SU-DHL-6 (cell line): Measurements from ENCODE around the gene LETM1.

Experiments
- EZH2phosphoT487 ChIP-seq: fragments of 200-600 bp; sonication (generic), shearing (Covaris generic); conservative IDR thresholded peaks from 2 replicates; pipeline ENCODE4 v1.6.1; 2018; ENCODE audit warnings: mild to moderate bottlenecking, antibody characterized with exemption, low read length, moderate library complexity, mixed read lengths
- TF ChIP-seq, protein P1 (sequence below): fragments of 200-600 bp; sonication (generic); IDR thresholded peaks from one replicate; pipeline ENCODE4 v1.5.1; 2017; ENCODE audit warnings: antibody characterized with exemption, mild to moderate bottlenecking, low read length, moderate library complexity; ENCODE audit not compliant: insufficient read depth, poor library complexity, severe bottlenecking

DNA sequence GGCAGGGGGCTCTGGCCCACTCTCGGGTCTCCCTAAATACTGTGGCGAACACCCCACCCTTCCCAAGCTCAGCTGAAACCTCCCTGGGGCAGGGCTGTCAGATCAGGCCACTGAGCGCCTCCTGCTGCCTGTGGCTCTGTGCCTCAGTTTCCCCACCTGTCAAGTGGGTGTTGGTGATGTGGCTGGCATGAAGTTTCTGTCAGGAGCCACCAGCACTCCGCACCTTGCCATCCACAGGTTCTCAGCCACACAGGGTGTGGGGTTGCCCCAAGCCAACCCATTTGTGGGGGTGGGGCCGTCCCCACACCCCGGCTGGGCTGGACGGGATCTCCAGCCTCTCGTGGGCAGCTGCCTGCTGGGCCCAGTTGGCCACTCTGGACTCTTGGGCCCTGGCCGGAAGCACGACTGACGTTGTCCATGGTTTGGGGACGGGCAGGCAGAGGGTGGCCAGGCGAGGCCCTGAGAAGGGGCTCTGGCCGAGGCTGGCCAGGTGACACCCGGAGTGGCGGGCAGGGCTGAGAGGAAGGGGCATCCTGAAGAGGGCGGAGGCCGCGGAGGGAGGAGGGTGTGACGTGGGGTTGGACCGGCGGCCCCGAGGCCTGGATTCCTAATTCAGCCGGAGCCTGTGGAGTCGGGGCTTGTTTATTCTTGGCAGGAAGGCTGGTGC is 68.4 kb downstream of the LETM1 start:
- TF ChIP-seq, protein P1, sequence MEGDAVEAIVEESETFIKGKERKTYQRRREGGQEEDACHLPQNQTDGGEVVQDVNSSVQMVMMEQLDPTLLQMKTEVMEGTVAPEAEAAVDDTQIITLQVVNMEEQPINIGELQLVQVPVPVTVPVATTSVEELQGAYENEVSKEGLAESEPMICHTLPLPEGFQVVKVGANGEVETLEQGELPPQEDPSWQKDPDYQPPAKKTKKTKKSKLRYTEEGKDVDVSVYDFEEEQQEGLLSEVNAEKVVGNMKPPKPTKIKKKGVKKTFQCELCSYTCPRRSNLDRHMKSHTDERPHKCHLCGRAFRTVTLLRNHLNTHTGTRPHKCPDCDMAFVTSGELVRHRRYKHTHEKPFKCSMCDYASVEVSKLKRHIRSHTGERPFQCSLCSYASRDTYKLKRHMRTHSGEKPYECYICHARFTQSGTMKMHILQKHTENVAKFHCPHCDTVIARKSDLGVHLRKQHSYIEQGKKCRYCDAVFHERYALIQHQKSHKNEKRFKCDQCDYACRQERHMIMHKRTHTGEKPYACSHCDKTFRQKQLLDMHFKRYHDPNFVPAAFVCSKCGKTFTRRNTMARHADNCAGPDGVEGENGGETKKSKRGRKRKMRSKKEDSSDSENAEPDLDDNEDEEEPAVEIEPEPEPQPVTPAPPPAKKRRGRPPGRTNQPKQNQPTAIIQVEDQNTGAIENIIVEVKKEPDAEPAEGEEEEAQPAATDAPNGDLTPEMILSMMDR, result no peak
- TF ChIP-seq EZH2phosphoT487, result no peak
